ENCODE results near the gene CFAP20DC.
"Not testable (repeated sequence)": the region's sequence is repeated elsewhere in the genome, so short reads cannot be mapped to it uniquely, and the experiment has no call there.

The CFAP20DC gene

GRCh38 chr3:58965865-58966264, 84.0 kb downstream of the CFAP20DC start:
- no peak for FAIRE-seq
- no peak for DNase-seq (ENCODE audit: low spot score)

DNA sequence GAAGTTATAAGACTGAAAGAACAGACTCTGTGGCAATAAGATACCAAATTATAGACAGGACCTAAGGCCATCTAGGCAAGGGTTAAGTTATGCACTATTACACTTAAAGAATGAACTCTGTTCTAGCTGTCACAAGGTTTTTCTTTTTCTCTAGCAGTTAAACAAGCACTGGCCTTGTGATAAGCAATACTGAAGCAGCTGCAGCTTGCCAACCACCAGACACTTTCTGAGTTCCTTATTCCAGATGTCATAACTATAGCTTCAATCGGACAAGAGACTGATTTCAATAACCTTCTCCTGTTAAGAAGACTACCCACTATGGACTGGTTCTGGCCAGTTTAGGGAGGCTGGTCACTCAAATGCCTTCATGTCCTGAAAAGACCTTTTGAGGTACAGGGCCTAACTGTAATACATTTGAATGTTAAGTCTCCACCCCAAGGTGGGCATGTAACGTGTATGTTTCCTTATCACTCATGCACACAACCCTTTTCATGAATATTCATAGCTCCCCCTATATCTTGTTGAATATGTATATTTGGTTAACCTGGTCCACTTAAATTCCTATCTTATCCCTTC, 85.8 kb downstream of the CFAP20DC start:
- FAIRE-seq (no peak), DNase-seq (ENCODE audit: low spot score) (no peak)

DNA sequence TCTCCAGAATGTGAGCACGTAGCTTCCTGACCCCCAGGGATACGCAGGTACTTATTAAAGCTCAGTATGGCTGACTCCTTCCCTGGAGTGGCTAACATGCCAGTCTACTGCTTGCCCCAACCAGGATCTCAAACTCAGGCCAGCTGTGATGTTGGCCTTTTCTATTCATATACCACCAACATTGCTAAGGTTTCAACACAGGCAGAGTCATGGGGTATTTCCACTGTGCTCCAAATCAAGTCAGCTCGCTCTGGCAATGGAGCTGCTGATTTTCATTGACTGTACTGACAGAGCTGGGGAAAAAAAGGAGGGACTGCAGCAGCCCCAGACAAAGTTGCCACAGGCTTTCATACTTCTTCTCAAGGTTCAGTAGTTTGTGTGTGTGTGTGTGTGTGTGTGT, 87.0 kb downstream of the CFAP20DC start:
- no peak for FAIRE-seq
- no peak for DNase-seq (ENCODE audit: low spot score)

GRCh38 chr3:58962040-58962651, 87.7 kb downstream of the CFAP20DC start:
- no peak for FAIRE-seq
- no peak for DNase-seq (ENCODE audit: low spot score)

GRCh38 chr3:58955308-58955707, 94.5 kb downstream of the CFAP20DC start:
- FAIRE-seq (no peak), DNase-seq (ENCODE audit: low spot score) (no peak)

GRCh38 chr3:58953288-58953687, 96.5 kb downstream of the CFAP20DC start:
- FAIRE-seq (no peak), DNase-seq (ENCODE audit: low spot score) (no peak)

GRCh38 chr3:58952128-58952917, 97.5 kb downstream of the CFAP20DC start:
- DNase-seq (ENCODE audit: low spot score), result no peak

GRCh38 chr3:58948018-58948417, 101.8 kb downstream of the CFAP20DC start:
- DNase-seq (ENCODE audit: low spot score), result no peak
- no peak for FAIRE-seq

More at GRCh38 chr3:58952128-58952917, 97.5 kb downstream of the CFAP20DC start:
- no peak for FAIRE-seq

GRCh38 chr3:58946875-58947274, 103.0 kb downstream of the CFAP20DC start:
- no peak for DNase-seq (ENCODE audit: low spot score)
- FAIRE-seq, result no peak

DNA sequence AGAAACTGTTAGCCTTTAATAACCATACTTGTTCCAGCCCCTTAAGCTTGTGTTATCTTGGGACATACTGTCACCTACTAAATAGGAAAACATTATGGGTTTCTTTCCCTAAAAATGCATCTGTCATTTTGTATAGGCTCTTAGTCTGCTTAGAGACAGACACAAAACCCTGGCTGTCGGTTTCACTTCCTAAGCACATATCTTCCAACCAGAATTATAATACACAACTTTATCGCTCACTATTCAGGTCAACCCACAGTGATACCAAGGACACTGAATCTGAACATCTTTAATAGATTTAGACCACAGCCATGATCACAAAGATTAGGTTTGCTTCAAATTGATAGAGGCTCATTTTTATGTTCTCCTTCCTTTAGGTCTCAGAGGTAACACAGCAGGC, 111.8 kb downstream of the CFAP20DC start:
- DNase-seq (ENCODE audit: low spot score) (no peak), FAIRE-seq (no peak)

- DNase-seq (ENCODE audit: low spot score) (no peak), FAIRE-seq (no peak)
Observed at GRCh38 chr3:58924578-58924977, 125.2 kb downstream of the CFAP20DC start.

- FAIRE-seq (no peak), DNase-seq (ENCODE audit: low spot score) (no peak)
Observed at GRCh38 chr3:58900386-58900785, 149.4 kb downstream of the CFAP20DC start.

- FAIRE-seq (no peak), DNase-seq (ENCODE audit: low spot score) (no peak)
Observed at GRCh38 chr3:58899953-58900298, 149.9 kb downstream of the CFAP20DC start.

DNA sequence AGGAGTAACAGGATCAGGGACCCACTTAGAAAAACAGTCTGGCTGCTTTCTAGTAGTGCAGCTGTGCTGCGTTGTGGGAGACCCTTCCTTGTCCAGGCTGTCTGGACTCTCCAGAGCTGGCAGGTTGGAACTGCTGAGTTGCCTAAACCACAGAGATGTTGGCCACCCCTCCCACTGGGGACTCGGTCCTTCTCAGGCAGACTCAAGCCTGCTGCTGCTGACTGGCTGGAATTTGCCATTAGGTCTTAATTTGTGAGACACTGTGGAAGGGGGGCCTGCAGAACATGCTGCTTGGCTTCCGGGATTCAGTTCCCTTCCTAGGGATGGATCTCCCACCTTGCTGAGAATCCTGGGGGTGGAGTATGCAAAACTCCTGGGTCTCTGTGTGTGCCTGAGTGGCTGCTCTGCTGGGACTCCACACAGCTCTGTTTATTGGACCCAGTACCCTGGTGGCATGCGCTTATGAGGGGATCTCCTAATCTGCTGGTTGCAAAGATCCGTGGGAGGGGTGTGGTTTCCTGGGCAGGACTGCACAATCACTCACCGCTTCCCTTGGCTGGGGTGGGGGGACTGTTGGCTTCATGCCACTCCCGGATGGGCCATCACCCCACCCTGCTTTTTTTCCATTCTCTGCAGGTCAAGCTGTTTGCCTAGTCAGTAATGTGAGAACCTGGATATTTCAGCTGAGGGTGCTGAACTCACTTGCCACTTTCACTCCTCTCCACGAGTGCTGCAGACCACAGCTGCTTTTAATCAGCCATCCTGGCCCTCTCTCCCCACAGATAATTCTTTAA, 150.5 kb downstream of the CFAP20DC start:
- DNase-seq (ENCODE audit: low spot score) (peak; percentile 12), FAIRE-seq (no peak)

DNA sequence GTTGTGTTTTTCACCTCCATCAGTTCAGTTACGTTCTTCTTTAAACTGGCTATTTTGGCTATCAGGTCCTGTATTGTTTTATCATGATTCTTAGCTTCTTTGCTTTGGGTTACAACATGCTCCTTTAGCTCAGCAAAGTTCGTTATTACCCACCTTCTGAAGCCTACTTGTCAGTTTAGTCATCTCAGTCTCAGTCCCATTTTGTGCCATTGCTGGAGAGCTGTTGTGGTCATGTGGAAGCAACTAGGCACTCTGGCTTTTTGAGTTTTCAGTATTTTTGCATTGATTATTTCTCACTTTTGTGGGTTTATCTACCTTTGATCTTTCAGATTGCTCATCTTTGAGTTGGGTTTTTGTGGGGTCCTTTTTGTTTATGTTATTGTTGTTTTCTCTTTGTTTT, 151.3 kb downstream of the CFAP20DC start:
- DNase-seq (ENCODE audit: low spot score), result no peak
- FAIRE-seq, result no peak

- FAIRE-seq (no peak), DNase-seq (ENCODE audit: low spot score) (no peak)
Observed at GRCh38 chr3:58897646-58898045, 152.2 kb downstream of the CFAP20DC start.

DNA sequence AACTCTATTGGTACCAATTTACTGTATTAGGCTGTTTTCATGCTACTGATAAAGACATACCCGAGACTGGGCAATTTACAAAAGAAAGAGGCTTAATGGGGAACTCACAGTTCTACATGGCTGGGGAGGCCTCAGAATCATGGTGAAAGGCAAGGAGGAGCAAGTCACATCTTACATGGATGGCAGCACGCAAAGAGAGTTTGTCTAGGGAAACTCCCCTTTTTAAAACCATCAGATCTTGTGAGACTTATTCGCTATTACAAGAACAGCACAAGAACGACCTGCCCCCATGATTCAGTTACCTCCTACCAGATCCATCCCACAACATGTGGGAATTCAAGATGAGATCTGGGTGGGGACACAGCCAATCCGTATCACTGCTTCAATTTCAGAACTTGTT, 154.1 kb downstream of the CFAP20DC start:
- not testable (repeated sequence) for DNase-seq (ENCODE audit: low spot score)
- FAIRE-seq, result peak; percentile 37

GRCh38 chr3:58892526-58892925, 157.3 kb downstream of the CFAP20DC start:
- FAIRE-seq; DNase-seq (ENCODE audit: low spot score): not testable (repeated sequence)

DNA sequence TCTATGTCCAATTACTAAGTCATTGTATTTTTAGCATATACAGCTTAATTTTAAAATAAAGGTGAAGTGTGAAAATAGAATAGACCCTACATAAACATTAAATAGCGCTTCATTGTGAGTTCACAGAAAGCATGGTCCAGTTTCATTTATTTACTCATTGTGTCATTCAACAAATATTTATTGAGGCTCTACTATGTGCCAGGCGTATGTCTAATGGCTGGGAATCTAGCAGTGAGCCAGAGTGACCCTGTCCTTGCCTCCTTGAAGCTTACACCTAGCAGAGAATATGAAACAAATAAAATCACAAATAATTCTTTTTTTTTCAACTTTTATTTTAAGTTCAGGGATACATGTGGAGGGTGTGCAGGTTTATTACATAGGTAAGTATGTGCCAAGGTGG, 161.7 kb downstream of the CFAP20DC start:
- DNase-seq (ENCODE audit: low spot score), result no peak
- no peak for FAIRE-seq

DNA sequence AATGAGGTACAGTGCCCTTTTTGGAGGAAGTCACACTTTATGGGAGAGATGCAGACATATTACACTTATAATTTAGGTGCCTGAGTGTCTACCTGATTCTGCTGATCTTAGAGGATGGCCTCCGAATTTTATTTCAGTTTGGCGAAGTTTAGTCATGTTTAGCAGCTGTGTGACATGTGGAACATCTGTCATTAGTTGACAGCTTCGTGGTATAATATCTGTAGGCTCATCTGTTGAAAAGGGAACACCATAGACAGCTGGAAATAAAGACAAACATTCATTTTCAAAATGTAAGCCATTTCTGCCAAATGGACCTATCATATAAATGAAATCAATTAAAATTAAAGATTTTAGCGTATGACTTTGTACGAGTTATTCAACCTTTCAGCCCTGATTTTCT, 165.4 kb downstream of the CFAP20DC start:
- DNase-seq (ENCODE audit: low spot score) (no peak), FAIRE-seq (no peak)

DNA sequence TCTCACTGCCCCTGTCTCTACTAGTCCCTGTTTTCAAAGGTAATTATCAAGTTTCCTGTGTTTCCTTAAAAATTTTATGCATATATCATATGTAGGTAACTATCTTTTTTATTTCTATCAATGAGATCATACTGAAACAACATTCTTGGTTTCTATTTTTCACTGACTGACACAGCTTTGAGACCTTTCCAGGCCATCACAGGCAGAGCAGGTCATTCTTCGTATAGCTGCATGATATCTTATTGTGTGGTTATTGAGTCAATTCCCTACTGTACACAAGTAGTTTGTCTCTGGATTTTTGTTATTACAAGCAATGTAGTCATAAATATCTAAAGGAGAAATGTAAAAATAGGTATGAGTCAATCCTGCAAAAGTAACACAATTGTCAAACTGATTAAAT, 169.6 kb downstream of the CFAP20DC start:
- DNase-seq (ENCODE audit: low spot score) (no peak), FAIRE-seq (no peak)

DNA sequence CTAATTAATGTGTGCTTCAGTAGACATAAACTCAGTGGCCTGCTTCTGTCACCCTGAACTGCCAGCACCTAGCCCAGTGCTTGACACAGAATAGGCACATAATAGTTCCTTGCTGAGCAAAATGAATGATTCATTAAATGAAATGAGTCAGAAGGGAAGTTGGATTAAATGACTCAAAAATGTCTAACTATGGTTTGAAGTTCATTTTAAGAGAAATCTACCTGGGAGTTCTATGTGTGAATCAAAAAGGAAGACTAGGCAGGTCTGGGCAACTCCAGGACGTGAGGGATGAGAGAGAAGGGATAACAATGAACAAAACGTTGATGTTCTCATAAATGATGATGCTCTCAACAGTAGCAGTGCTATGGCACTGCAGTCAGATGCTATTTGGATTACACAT, 175.0 kb downstream of the CFAP20DC start:
- peak; percentile 42 for DNase-seq (ENCODE audit: low spot score)
- no peak for FAIRE-seq

All from urothelium cell line (cell line).